Middle frontal gyrus (tissue), 1 donor: ENCODE measurements around the gene CIRBP.

Source experiments
- DNase-seq: peaks from one replicate; pipeline ENCODE4 v3.0.0-alpha.2; 2015; ENCODE audit warnings: low spot score; ENCODE audit errors: extremely low spot score

CIRBP gene

GRCh38 chr19:1278713-1279660 is 9.9 kb downstream of the CIRBP start:
- no peak for DNase-seq

GRCh38 chr19:1279782-1280341 is 10.7 kb downstream of the CIRBP start:
- peak; percentile 69 for DNase-seq

DNA sequence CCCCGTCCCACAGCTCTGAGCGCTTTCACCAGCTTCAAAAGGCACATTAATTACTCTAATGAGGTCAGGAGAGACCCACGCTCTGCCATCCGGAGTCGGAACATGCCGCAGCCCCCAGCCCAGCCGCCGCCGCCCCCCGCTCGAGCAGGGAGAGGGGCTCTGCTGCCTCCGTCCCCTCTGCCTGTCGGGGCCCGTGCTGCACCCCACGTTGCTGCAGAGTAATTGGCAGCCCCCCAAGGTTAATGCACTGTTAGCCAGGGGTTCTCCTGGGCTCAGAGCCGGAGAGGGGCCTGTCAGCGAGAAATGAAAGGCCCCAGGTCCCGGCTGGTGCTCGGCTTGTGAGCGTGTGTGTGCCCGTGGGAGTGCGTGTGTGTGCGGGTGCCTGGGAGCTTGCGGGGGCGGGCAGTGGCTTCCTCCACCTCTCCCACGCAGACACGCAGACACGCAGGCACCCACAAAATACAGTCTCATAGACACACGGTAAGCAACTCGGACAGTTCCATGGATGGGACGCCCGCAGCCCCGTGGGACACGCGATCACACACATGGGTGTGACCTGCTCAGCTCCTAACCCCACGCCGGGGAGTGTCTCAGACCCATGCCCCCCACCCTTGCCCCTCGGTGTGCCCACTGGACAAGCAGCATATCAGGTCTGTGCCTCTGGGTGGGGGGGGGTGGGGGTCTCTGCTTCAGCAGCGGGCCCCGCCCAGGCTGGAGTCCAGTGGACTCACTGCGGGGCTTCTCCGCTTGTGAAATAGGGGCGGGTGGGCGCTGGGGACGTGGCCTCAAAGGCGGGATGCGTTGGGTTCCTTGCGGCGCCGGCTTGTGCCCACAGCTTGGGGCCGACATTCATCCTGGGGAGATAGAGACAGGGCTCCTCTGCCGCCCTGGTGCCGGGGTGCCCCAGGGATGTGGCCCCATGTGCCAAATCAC is 11.8 kb downstream of the CIRBP start:
- no peak for DNase-seq

- DNase-seq: no peak
Measured at GRCh38 chr19:1281569-1282287, 12.6 kb downstream of the CIRBP start.

DNA sequence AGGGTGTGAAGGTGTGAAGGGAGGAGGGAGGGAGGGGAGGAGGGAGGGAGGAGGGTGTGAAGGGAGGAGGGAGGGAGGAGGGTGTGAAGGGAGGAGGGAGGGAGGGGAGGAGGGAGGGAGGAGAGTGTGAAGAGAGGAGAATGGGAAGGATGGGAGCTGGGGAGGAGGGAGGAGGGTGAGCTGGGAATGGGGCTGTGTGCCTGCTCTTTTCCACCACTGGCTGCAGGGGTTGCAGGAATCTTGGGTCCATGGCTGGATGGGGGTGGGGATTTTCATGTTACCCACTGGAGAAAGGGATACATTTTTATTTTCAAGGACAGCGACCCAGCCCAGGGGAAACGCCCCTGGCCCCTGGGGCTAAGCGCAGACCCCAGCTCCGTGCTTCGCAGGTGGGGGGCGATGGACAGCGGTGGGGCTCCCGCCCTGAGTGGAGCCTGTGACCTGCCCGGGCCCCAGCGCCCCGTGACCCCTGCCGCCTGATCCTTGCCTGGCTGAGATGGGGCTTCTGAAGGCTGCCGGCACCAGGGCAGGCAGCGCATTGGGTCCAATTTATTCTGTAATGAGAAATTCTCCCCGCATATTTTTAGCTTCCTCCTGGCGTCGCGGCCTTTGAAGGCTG is 13.6 kb downstream of the CIRBP start:
- no peak for DNase-seq

DNA sequence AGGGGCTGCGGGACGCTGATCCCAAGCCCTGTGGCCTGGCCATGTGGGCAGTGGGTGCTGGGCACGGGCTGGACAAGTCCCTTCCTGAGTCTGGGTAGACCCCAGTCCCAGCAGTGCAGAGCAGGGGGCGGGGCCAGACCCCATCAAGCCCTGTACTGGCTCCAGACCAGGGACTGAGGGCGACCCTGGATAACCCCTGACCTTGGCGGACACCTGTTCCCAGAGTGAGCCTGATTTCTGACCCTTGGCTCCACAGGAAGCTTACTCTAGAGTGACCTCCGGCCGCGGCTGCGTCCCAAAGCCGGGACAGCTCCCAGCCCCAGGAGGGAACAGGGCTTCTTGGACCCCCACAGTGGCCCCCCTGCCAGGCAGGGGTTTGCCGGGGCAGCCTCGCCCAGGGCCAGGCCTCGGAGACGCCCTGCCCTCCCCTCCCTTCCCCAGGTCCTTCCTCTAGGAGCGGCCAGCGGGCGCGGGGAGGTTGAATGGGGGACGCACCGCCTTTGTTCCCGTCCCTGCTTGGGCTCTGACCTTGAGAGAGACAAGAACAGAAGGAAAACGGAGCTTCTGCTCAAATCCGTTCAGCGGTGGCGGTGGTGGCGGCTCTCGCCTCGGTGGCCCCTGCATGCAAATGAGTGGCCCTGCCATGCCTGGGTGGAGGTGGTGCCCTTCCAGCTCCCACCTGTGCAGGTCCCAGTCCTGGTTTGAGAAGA is 14.2 kb downstream of the CIRBP start:
- DNase-seq: no peak

GRCh38 chr19:1283917-1284292 is 14.8 kb downstream of the CIRBP start:
- no peak for DNase-seq

GRCh38 chr19:1284293-1284978 is 15.3 kb downstream of the CIRBP start:
- DNase-seq: no peak

DNA sequence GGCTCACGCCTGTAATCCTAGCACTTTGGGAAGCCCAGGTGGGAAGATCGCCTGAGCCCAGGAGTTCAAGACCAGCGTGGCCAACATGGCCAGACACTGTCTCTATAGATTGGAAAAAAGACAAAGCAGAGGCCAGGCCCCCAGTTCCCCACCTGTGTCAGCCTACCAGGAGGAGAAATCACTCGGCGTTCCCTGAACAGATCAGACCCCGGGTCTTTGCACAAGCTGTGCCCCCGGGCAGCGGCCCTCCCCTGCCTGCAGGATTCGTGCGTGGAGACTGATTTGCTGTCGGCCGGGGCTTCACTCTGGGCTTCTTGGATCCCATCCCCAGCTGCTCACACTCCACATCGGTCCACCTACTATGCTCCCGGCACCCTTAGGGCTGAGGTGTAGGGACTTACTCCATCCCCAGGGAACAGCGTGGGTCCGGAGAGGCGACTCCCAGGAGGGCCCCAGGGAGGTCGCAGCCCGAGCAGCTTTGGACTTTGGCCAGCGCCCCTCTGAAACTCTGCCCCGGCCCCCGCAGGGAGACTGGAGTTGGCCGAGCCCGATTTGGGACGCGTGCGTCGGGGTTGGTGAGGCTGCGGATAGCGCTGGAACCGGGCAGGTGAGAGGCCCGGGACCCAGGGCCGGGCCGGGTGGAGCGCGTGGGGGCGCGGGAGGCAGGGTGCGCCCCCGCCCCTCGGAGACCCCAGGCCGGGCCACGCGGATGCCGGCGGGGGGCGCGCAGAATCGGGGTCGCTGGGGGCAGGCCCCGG is 16.0 kb downstream of the CIRBP start:
- DNase-seq: no peak

- no peak for DNase-seq
Measured at GRCh38 chr19:1285737-1286360, 16.7 kb downstream of the CIRBP start, which contains the start of gene EFNA2. EFNA2 (plus strand) TSS chr19:1285873; CDS start chr19:1286169, 296 bp downstream.

- no peak for DNase-seq
Measured at GRCh38 chr19:1286487-1287353, 17.6 kb downstream of the CIRBP start.

- no peak for DNase-seq
Measured at GRCh38 chr19:1287354-1288225, 18.5 kb downstream of the CIRBP start.

DNA sequence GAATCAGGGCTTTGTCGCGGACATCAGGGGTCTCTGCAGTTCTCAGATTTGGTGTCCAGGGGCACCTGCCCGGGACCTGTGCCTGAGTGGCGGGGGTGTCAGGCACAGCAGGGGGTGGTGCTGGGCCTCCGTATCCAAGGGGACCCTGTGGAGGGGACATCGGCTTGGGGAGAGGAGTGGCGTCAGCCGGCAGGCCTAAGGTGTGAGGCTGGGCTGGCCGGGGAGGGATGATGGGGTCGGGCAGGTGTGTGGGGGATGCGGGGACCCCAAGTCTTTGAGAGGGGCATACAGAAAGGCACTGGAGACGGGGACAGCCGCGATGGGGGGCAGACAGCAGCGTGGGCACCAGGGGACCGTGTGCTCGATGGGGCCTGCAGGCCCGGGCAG is 19.1 kb downstream of the CIRBP start:
- DNase-seq: no peak

DNA sequence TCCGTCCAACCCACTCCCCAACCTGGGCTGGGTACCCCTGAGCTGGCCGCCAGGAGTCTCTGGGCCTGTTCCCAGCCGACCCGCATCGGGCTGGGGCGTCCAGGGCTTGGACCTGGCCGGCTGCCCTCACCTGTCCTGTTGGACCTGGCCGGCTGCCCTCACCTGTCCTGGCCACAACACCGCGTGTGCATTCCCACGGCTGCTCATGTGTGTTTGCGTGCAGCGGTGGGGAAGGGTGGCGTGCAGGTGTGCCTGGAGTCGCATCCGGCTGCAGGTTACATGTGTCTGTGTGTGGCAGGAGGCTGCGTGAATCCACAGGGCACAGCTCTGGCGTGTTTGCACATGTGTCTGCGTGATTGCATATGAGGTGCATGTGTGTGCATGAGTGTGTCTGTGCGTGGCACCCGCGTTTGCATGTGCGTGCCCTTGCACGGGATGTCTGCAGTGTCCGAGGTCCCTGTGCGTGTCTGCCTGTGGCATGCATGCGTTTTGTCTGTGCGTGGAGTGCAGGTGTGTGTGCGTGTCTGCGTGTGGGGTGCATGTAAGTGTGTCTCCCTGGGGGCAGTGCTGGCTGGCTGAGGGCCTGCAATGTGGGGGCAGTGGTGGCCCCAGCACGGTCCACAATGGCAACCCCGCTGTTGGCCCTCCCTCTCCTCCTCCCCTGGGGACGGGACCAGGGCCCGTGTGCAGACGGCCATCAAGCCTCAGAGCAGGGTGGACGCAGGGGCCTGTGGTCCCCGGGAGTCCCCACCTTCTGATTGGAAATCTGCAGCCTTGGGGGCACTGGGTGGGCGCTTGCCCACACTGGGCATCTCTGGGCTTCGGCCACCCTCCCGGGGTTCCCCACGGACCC is 19.9 kb downstream of the CIRBP start:
- DNase-seq: no peak

GRCh38 chr19:1289686-1290025 is 20.5 kb downstream of the CIRBP start:
- no peak for DNase-seq
